GM21786 (cell line): ENCODE data around the gene GIPC1.
"Not testable (repeated sequence)": the region's sequence is repeated elsewhere in the genome, so short reads cannot be mapped to it uniquely, and the experiment has no call there.

Source experiments
- ATAC-seq: cut with Tn5 transposase; IDR thresholded peaks from one replicate; pipeline ENCODE4 v1.9.1; 2021; ENCODE audit not compliant: unreplicated experiment

GIPC1 gene

DNA sequence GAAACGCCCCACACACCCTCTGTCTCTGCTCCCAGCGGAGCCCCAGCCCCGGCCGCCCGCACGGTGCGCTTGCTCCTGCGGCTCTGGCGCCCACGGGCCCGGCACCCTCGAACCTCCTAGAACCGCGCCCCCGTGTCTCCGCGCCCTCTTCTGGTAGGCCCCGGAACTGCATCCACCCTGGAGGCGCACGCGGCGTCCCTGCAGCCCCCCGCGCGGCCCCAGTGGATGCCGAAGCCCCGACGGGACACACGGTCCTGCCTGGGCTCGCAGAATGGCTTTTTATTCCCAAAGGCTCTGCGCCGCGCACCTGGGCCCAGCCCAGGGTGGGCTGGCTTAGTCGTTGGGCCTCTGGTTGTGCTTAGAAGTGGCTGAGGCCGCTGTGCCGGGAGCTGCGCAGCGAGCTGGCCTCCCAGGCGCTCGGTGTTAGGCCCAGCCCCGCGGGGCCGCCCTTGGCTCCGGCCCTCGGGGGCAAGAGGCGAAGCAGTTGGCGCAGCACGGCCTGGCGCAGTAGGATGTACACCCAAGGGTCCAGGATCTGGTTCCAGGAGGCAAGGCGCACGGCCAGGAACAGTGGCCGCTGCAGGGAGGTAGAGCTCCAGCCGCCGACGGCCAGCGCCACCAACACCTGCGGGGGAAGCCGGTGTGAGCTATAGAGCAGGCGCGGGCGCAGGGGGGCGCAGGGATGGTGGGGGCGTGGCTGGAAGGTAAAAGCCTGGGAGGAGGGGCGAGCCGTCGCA lies 23.6 kb downstream of the GIPC1 start:
- no peak for ATAC-seq

DNA sequence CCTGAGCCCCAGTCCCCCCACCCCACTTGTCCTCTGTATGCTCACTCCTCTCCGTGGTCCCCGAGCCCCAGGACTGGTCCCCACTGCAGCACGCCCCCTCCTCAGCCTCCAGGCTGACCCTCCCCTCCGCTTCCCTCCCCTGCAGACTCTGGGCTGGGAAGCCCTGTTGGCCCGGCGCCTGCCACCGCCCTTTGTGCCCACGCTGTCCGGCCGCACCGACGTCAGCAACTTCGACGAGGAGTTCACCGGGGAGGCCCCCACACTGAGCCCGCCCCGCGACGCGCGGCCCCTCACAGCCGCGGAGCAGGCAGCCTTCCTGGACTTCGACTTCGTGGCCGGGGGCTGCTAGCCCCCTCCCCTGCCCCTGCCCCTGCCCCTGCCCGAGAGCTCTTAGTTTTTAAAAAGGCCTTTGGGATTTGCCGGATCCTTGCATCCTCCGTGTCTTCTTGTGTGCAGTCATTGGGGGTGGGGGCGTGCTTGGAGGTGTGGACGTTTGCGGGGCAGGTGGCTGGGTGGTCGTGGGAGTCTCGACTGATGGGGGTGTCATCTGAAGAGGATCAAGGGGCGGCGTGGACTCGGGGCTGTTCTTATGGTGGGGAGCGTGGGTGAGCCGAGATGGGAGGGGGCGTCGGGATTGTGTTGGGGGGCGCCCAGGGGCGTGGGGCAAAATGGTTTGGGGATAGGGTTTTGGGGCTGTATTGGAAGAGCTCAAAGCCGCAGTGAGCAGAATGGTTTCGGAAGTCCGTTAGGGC lies 24.3 kb downstream of the GIPC1 start:
- no peak for ATAC-seq

DNA sequence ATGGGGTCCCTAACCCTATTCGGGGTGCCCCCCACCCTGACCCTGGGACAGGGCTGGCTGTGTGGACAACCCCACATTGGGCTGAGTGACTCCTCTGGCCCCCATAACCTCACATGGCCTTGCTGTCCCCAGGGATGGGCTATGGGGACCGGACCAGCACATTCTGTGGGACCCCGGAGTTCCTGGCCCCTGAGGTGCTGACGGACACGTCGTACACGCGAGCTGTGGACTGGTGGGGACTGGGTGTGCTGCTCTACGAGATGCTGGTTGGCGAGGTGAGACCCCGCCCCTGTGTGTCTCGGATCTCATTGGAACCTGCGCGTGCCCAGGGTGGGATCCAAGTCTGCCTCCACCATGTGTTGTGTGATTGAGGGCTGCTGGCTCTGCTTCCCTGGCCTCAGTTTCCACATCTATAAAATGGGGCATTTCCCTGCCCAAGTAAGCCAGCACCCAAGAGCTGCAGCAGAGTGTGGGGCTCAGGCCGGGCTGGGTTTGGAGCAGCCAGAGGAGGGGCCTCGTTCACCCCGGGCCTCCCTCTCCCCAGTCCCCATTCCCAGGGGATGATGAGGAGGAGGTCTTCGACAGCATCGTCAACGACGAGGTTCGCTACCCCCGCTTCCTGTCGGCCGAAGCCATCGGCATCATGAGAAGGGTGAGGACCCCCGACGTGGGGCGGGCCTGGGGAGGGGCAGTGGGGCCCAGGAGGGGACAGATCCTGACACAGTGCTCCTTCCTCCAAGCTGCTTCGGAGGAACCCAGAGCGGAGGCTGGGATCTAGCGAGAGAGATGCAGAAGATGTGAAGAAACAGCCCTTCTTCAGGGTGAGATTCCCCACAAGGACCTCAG lies 25.7 kb downstream of the GIPC1 start:
- ATAC-seq, result no peak

DNA sequence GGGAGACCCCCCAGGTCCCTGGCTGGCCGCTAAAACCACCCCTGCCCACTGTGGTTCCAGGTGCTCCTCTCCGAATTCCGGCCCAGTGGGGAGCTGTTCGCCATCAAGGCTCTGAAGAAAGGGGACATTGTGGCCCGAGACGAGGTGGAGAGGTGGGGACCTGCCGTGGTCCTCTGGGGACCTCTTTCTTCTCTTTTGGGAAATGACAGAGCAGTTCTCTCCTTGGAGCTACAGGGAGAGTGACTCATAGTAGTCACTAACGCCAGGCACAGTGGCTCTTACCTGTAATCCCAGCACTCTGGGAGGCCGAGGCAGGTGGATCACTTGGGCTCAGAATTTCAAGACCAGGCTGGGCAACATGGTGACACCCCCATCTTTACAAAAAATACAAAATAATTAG lies 28.1 kb downstream of the GIPC1 start:
- no peak for ATAC-seq

DNA sequence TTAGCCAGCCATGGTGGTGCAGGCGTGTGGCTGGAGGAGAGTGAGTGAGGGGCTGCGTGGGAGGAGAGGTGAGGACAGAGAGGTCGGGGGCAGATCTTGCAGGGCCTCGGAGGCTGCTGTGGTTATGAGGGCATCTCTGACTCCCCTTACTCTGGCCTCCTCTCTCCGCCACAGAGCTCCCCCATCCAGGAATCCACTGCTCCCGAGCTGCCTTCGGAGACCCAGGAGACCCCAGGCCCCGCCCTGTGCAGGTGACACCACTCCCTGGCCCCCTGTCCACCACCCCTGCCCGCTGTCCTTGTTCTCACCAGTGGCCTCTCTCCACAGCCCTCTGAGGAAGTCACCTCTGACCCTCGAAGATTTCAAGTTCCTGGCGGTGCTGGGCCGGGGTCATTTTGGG lies 28.5 kb downstream of the GIPC1 start:
- ATAC-seq, result no peak

DNA sequence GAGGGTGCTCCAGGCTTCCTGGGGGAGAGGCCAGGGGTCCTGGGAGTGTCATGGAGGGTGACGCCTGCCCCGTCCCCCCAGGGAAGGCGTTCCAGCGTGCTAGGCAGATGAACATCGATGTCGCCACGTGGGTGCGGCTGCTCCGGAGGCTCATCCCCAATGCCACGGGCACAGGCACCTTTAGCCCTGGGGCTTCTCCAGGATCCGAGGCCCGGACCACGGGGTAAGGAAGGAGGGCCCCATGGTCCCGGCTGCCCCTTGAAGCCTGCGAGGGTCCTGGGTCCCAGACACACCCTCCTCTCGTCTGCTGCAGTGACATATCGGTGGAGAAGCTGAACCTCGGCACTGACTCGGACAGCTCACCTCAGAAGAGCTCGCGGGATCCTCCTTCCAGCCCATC lies 32.2 kb downstream of the GIPC1 start:
- no peak for ATAC-seq

DNA sequence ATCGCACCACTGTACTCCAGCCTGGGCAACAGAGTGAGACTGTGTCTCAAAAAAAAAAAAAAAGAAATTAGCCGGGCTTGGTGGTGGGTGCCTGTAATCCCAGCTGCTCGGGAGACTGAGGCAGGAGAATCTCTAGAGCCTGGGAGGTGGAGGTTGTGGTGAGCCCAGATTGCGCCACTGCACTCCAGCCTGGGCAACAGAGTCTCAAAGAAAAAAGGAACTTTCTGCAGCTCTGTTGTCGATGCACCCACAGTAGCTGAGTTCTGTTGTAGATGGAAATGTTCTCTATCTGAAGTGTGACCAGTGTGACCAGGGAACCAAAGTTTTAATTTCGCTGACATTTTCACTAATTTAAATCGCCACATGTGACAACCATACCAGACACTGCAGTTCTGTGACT lies 33.5 kb downstream of the GIPC1 start:
- ATAC-seq, result not testable (repeated sequence)

DNA sequence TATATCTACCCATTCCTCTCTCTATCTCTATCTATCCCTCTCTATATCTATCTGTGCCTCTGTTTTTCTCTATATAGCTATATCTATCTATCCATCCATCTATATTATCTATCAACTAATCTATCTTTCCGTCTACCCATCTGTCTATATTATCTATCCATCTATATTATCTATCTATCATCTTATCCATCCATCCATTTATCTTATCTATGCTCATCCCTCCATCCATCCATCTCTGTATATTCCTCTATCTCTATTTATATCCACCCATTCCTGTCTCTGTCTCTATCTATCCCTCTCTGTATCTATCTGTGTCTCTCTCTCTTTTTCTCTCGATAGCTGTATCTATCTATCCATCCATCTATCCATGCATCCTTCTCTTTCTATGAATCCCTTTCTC lies 35.0 kb downstream of the GIPC1 start:
- ATAC-seq, result no peak

DNA sequence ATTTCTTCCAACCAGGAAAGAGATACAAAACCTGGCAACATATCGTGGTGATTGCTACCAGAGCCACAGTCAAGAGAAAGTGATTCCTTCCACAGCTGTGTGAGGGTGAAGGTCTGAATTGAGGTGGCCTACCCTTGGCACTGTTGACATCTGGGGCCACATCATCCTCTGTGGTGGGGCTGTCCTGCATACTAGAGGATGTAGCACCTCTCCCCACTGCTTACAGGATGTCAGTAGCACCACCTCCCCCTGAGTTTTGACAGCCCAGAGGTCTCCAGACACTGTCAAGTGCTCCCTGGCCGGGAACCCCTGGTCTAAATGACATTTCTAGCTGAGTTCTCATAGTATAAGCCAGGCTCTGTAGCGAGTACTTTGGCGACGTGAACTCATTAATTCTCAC lies 36.2 kb downstream of the GIPC1 start:
- no peak for ATAC-seq

DNA sequence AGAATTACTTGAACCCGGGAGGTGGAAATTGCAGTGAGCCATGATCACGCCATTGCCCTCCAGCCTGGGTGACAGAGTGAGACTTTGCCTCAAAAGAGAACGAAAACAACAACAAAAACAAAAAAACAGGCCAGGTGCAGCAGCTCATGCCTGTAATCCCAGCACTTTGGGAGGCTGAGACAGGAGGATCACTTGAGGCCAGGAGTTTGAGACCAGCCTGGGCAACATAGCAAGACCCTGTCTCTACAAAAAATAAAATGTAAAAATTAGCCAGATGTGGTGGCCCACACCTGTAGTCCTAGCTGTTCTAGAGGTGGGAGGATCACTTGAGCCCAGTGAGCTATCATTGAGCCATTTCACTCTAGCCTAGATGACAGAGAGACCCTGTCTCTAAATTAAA lies 43.6 kb downstream of the GIPC1 start:
- not testable (repeated sequence) for ATAC-seq

DNA sequence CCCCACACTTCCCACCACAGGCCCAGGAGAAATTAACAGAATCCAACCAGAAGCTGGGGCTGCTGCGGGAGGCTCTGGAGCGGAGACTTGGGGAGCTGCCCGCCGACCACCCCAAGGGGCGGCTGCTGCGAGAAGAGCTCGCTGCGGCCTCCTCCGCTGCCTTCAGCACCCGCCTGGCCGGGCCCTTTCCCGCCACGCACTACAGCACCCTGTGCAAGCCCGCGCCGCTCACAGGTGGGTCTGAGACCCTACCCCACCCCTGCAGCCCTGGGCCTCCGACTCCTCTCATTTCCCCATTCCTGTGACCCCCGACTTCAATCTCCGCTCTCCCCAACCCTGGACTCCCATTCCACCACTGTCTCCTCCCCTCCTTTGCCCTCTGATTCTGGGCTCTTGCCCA lies 45.1 kb downstream of the GIPC1 start:
- ATAC-seq, result no peak

DNA sequence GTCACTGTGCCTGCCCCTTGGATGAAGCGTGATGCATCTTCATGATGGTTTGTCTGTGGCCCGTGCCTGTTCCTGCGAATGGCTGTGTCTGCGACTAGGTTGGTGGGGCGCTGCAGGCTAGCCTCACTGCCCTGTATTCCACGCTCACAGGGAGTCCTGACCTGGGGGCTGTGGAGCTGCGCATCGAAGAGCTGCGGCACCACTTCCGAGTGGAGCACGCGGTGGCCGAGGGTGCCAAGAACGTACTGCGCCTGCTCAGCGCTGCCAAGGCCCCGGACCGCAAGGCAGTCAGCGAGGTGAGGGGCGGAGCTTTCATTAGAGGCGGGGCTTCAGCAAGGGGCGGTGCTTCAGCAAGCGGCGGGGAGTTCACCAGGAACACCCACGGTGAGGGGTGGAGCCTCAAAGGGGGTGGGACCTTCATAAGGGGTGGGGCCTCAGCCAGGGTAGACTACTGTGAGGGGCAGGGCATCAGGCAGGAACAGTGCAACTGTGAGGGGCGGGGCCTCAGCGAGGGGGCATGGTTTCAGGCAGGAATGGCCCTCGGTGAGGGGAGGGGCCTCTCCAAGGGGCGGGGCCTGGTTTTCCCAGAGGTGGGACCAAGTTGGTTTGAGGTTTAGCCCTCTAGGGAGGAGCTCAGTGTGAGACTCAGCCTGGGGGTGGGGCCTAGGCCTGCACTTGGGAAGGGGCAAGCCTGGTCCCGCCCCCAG lies 45.6 kb downstream of the GIPC1 start:
- no peak for ATAC-seq

DNA sequence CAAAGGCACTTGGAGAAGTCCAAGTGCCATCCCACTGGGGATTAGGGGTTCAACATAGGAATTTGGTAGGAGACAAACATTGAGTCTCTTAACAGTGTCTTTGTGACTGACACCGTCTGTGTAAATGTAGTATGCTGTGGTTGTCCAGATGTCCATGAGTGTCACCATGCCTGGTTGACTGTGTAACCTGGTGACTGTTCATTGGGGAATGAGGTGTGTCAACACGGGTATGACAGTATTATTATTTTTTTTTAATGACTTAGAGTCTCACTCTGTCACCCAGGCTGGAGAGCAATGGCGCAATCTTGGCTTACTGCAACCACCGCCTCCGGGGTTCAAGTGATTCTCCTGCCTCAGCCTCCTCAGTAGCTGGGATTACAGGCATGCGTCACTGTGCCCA lies 46.6 kb downstream of the GIPC1 start:
- ATAC-seq, result no peak

DNA sequence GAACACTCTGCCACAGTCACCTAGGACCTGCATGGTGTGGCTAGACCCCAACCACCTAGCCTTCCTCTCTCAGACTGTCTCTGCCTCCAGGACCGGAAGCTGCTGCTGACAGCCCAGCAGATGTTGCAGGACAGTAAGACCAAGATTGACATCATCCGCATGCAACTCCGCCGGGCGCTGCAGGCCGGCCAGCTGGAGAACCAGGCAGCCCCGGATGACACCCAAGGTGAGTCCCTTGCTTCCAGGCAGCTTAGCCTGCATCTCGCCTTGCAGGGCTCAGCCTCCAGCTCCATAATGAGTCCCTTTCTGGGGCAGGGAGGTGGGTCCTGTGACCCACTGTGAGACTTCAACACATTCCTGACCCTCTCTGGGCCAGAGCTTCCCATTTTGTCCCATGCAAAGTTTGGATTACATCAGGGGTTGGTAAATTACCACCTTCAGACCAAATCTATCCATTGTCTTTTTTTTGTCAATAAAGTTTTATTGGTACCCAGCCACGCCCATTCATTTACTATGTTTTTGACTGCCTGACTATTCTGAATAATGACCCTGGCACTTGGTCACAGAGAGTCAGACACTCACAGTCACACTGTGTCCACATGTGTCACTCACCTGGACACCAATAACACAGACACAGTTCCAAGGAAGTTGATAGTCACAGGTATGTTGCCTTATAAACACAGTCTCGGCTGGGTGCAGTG lies 49.4 kb downstream of the GIPC1 start:
- ATAC-seq, result no peak

DNA sequence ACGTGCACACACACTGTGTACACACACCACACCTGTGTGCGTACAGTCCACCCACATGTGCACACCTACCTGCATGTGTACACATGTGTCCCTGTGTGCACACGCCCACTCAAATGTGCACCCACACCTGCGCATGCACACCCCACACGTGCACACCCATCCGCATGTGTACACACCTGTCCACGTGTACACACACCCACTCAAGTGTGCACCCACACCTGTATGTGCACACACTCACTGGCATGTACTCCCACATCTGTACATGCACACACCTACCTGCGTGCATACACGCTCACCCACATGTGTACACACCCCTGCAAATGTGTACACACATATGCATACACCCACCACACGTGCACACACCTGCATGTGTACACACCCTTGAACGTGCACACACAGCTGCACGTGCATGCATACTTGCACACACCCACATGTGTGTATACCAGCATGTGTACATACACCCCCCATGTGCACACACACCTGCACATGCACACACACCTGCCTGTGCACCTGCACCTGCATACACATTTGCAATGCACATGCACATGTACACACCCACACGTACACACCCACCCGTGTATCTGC lies 52.2 kb downstream of the GIPC1 start:
- no peak for ATAC-seq

DNA sequence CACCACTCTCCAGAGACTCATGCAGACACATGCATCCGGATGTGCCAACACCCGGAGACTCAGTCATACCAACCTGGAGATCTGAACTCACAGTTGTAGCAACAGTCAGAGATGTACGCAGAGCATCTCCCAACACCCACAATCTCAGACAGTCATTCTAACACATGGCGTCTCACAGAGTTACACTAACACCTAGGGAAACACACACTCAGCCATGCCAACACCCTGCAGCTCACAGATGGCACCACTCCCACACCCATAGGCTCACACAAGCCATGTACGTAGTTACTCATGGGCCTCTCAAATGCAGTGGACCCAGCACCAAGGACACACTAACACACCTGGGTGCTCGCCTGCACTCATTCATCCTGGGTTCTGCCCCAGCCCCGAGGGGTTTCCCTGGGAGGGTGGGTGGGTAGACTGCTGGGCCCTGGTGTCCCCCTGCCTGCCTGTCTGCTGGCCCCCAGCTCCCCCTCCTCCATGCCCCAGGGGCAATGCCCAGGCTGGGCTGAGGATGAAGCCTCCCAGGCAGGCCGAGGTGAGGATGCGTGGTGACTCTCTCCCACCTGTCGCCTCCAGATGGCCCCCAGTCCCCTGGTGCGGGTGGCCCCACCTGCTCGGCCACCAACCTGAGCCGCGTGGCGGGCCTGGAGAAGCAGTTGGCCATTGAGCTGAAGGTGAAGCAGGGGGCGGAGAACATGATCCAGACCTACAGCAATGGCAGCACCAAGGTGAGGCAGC lies 52.9 kb downstream of the GIPC1 start:
- ATAC-seq, result no peak

DNA sequence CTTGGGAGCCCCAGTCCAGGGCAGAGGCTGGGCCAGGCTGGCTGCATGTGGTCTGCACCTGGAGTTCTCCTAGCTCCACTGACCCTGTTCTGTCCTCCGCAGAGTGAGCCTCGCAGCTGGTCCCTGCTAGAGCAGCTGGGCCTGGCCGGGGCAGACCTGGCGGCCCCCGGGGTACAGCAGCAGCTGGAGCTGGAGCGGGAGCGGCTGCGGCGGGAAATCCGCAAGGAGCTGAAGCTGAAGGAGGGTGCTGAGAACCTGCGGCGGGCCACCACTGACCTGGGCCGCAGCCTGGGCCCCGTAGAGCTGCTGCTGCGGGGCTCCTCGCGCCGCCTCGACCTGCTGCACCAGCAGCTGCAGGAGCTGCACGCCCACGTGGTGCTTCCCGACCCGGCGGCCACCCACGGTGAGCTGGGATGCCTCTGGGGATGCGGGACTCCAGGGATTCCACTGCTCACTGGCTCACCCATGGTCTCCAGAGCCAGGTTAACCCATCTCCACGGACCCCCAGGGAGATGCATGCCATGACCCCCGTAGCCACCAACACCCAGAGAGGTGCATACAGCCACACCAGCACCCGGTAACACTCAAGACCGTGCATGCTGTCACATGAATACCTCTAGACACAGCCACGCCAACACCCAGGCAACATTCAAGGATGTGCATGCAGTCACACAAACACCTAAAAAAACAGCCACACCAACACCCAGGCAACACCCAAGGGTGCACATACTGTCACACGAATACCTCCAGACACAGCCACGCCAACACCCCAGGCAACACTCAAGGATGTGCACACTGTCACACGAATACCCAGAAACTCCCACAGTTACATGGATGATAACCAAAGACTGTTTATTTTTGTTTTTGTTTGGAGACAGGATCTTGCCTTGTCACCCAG lies 54.6 kb downstream of the GIPC1 start:
- ATAC-seq, result no peak

DNA sequence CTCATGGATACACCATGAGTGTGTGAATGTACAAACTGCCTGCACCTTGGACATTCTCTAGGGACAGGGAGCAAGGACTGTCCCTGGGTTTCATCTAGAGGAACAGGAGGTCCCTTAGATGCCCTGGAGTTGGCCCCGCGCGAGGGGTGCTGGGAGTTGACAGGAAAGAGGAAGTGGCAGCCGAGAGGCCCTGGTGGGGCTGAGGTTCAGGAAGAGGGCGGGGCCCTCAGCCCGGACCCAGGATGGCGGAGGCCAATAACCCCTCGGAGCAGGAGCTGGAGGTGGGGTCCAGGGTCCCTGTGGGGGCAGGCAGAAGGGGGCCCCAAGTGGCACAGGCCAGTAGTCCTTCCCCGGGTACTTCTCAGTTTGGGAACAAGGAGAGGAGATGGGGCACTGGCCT lies 55.9 kb downstream of the GIPC1 start:
- peak; percentile 62 for ATAC-seq
